Tibial nerve (tissue), 4 donors: ENCODE data around the gene SPAG17. TPM values are rescaled to one million over a fixed set of nuclear protein-coding genes. Genes with fewer than 3 reads are reported as not detected.

Source experiments
- DNase-seq, 2 donors: peaks; one replicate each; pipeline ENCODE4 v3.0.0-alpha.2; 2019; ENCODE audit warnings: low spot score in 2 of 2
- H3K27ac ChIP-seq, 4 donors: fragments of 200-600 bp; sonication (generic) in 3 of 4; one replicate each; pipeline ENCODE4 v1.5.1; 2017 to 2019; ENCODE audit warnings: mild to moderate bottlenecking in 1 of 4
- H3K27me3 ChIP-seq, 2 donors: fragments of 200-600 bp; sonication (generic) in 1 of 2; one replicate each; pipeline versions ENCODE4 v1.5.1 to v1.6.0; 2017 to 2019
- H3K36me3 ChIP-seq, 3 donors: fragments of 200-600 bp; sonication (generic); one replicate each; pipeline ENCODE4 v1.5.1; 2018 to 2019
- H3K4me1 ChIP-seq, 4 donors: fragments of 200-600 bp; sonication (generic) in 3 of 4; one replicate each; pipeline ENCODE4 v1.5.1; 2017 to 2019
- H3K4me3 ChIP-seq, 4 donors: fragments of 200-600 bp; sonication (generic) in 3 of 4; one replicate each; pipeline ENCODE4 v1.5.1; 2017 to 2019; ENCODE audit warnings: mild to moderate bottlenecking in 1 of 4, moderate library complexity in 1 of 4
- H3K9me3 ChIP-seq, 4 donors: fragments of 200-600 bp; sonication (generic) in 3 of 4; one replicate each; pipeline ENCODE4 v1.5.1; 2017 to 2019
- CTCF ChIP-seq, 5 experiments: fragments of 200-600 bp in 3 of 5; fragments of 450-650 bp in 2 of 5; sonication (generic) in 3 of 5; IDR thresholded peaks; one replicate each; pipeline ENCODE4 v1.5.1; 2016 to 2019; ENCODE audit warnings: antibody characterized with exemption in 5 of 5, mild to moderate bottlenecking in 3 of 5, moderate library complexity in 2 of 5
- EP300 ChIP-seq, 2 donors: sonication (generic); formaldehyde crosslinking; IDR thresholded peaks; one replicate each; pipeline ENCODE4 v1.6.1; 2017; ENCODE audit warnings: antibody characterized with exemption in 2 of 2, mild to moderate bottlenecking in 1 of 2
- POLR2A ChIP-seq, 2 donors: fragments of 450-650 bp; IDR thresholded peaks; one replicate each; pipeline ENCODE4 v1.6.1; 2017; ENCODE audit warnings: antibody characterized with exemption in 2 of 2, mild to moderate bottlenecking in 2 of 2, moderate library complexity in 2 of 2
- WGBS, 2 donors: methylation state at CpG; one replicate each; pipeline ENCODE4 v1.1.5; 2018; 5-methylcytosine and 5-hydroxymethylcytosine counted together
- total RNA-seq, 4 donors: library from RNA; depleted of rRNA; stranded (reverse); fragments of >200 nt; gene quantifications; one replicate each; pipeline ENCODE4 v1.1.0, GENCODE V29; 2016

The SPAG17 gene
- total RNA-seq, 4 donors from 2014 or later: under 0.01 to 4.2 (median 1.2) TPM

GRCh38 chr1:118143121-118143520 is 41.9 kb downstream of the SPAG17 start:
- TF ChIP-seq EP300 (IDR thresholded peaks at IDR 0.05) (no peak), POLR2A (IDR thresholded peaks at IDR 0.05) (no peak), CTCF (IDR thresholded peaks at IDR 0.05) (no peak)
- no peaks in the 10 kb centered on the region for H3K27me3 ChIP-seq
- no peak for DNase-seq
- no peak overlapping the region for H3K27ac ChIP-seq
- H3K4me3 ChIP-seq: no peak overlapping the region
- H3K36me3 ChIP-seq: no peaks in the 10 kb centered on the region
- H3K9me3 ChIP-seq: no peaks in the 10 kb centered on the region
- WGBS, 2 donors: 91 to 100% methylated on average over 1 of the region's 1 CpG
- peaks cover 0 to 19% (median 0%) of the 10 kb centered on the region in 4 donors for H3K4me1 ChIP-seq

GRCh38 chr1:118142546-118142945 is 42.5 kb downstream of the SPAG17 start:
- Histone ChIP-seq H3K4me3 (no peak overlapping the region), H3K4me1 (peaks cover 0 to 19% (median 0%) of the 10 kb centered on the region in 4 donors), H3K27me3 (no peaks in the 10 kb centered on the region), H3K27ac (no peak overlapping the region), H3K9me3 (no peaks in the 10 kb centered on the region), H3K36me3 (no peaks in the 10 kb centered on the region)
- DNase-seq: no peak
- no peak for TF ChIP-seq EP300 (IDR thresholded peaks at IDR 0.05)
- TF ChIP-seq CTCF (IDR thresholded peaks at IDR 0.05): no peak
- no peak for TF ChIP-seq POLR2A (IDR thresholded peaks at IDR 0.05)
- WGBS, 2 donors: 87% methylated on average over 3 of the region's 3 CpGs

GRCh38 chr1:118137900-118138299 is 47.1 kb downstream of the SPAG17 start:
- DNase-seq: no peak
- whole genome bisulfite sequencing, 2 donors: 35 to 42% methylated on average over 3 of the region's 3 CpGs
- no peak for TF ChIP-seq CTCF (IDR thresholded peaks at IDR 0.05)
- TF ChIP-seq POLR2A (IDR thresholded peaks at IDR 0.05): no peak
- no peak for TF ChIP-seq EP300 (IDR thresholded peaks at IDR 0.05)
- H3K4me3 ChIP-seq: no peak overlapping the region
- peaks cover 0 to 16% (median 0%) of the 10 kb centered on the region in 4 donors for H3K4me1 ChIP-seq
- no peaks in the 10 kb centered on the region for H3K27me3 ChIP-seq
- H3K9me3 ChIP-seq: no peaks in the 10 kb centered on the region
- H3K36me3 ChIP-seq: no peaks in the 10 kb centered on the region
- no peak overlapping the region for H3K27ac ChIP-seq

- Histone ChIP-seq H3K4me1 (peaks cover 0 to 16% (median 0%) of the 10 kb centered on the region in 4 donors), H3K36me3 (no peaks in the 10 kb centered on the region), H3K27me3 (no peaks in the 10 kb centered on the region), H3K9me3 (no peaks in the 10 kb centered on the region), H3K4me3 (no peak overlapping the region), H3K27ac (no peak overlapping the region)
- 19 to 30% methylated on average over 8 of the region's 8 CpGs for WGBS, 2 donors
- TF ChIP-seq CTCF (IDR thresholded peaks at IDR 0.05) (no peak), EP300 (IDR thresholded peaks at IDR 0.05) (no peak), POLR2A (IDR thresholded peaks at IDR 0.05) (no peak)
- DNase-seq: no peak
Observed at GRCh38 chr1:118136187-118136941, 48.7 kb downstream of the SPAG17 start.

GRCh38 chr1:118132000-118132399 is 53.0 kb downstream of the SPAG17 start:
- WGBS, 2 donors: 90 to 94% methylated on average over 5 of the region's 5 CpGs
- H3K27ac ChIP-seq: no peak overlapping the region
- no peak overlapping the region for H3K4me3 ChIP-seq

More at GRCh38 chr1:118132000-118132399, 53.0 kb downstream of the SPAG17 start:
- DNase-seq: no peak
- Histone ChIP-seq H3K36me3 (no peaks in the 10 kb centered on the region), H3K4me1 (peaks cover 0 to 16% (median 0%) of the 10 kb centered on the region in 4 donors), H3K27me3 (no peaks in the 10 kb centered on the region), H3K9me3 (no peaks in the 10 kb centered on the region)
- TF ChIP-seq EP300 (IDR thresholded peaks at IDR 0.05) (no peak), CTCF (IDR thresholded peaks at IDR 0.05) (no peak), POLR2A (IDR thresholded peaks at IDR 0.05) (no peak)
